ENCODE data around the gene NPB.

DNA sequence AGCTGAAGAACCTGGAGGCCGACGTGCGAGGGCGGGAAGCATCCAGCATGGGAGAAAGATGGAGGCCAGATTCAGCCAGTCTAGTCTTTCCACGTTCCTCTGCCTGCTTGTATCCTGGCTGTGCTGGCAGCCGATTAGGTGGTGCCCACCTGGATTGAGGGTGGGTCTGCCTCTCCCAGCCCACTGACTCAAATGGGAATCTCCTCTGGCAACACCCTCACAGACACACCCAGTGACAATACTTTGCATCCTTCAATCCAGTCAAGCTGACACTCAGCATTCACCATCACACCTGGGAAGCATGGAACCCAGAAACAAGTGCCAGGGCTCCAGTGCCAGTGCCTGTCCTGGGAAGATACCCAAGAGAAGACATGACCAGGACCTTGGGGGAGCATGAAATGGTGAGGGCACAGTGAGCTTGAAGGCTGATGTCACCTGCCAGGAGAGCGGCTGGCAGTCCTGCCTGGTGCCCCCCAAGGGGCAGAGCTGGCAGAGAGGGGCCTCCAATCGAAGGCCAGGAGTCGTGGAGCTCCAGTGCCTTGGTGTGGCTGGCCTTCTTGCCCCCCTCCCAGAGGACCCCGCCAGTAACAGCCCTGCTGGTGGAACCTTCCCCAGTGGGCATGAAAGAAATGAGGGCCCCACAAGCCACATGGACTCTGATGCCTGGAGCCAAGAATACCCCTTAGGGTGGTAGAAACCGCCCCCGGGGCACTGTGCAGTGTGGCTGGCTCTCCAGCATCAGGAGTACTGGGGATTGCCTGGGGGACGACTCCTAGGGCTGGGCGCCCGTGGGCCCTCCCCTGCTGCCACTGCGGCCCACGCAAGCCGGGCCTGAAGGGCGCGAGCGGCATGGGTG is 643 bp upstream of the NPB start:
- no peak for TF ChIP-seq POLR2A (IDR thresholded peaks at IDR 0.05)
- TF ChIP-seq, protein P1, sequence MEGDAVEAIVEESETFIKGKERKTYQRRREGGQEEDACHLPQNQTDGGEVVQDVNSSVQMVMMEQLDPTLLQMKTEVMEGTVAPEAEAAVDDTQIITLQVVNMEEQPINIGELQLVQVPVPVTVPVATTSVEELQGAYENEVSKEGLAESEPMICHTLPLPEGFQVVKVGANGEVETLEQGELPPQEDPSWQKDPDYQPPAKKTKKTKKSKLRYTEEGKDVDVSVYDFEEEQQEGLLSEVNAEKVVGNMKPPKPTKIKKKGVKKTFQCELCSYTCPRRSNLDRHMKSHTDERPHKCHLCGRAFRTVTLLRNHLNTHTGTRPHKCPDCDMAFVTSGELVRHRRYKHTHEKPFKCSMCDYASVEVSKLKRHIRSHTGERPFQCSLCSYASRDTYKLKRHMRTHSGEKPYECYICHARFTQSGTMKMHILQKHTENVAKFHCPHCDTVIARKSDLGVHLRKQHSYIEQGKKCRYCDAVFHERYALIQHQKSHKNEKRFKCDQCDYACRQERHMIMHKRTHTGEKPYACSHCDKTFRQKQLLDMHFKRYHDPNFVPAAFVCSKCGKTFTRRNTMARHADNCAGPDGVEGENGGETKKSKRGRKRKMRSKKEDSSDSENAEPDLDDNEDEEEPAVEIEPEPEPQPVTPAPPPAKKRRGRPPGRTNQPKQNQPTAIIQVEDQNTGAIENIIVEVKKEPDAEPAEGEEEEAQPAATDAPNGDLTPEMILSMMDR (IDR thresholded peaks at IDR 0.05) = no peak
- no peak for TF ChIP-seq EP300 (IDR thresholded peaks at IDR 0.05)

Measured in ovary (tissue), 3 donors.